ENCODE results near the gene SLA2.

GRCh38 chr20:36606158-36607066, 39.6 kb downstream of the SLA2 start:
- TF ChIP-seq EZH2 (IDR thresholded peaks at IDR 0.05; ENCODE audit: insufficient read depth, poor library complexity, severe bottlenecking) (no peak), EZH2phosphoT487 (IDR thresholded peaks at IDR 0.05; ENCODE audit: insufficient read depth, low read depth) (no peak)

Data from GM23248 (cell line).